Sigmoid colon (tissue), 7 donors: Measurements from ENCODE around the gene FERMT2. TPM values are rescaled to one million over a fixed set of nuclear protein-coding genes. Genes with fewer than 3 reads are reported as not detected.

ENCODE experiments used
- DNase-seq: peaks from one replicate; pipeline ENCODE4 v3.0.0-alpha.2; 2019
- H3K27ac ChIP-seq, 4 donors: fragments of 200-600 bp; sonication (generic); one replicate each; pipeline ENCODE4 v1.5.1; 2016 to 2019; ENCODE audit warnings: mild to moderate bottlenecking in 1 of 4
- H3K27me3 ChIP-seq, 3 donors: fragments of 200-600 bp; sonication (generic); one replicate each; pipeline ENCODE4 v1.5.1; 2019; ENCODE audit warnings: mild to moderate bottlenecking in 1 of 3
- H3K36me3 ChIP-seq, 4 donors: fragments of 200-600 bp; sonication (generic); one replicate each; pipeline ENCODE4 v1.5.1; 2016 to 2019
- H3K4me1 ChIP-seq, 4 donors: fragments of 200-600 bp; sonication (generic); one replicate each; pipeline ENCODE4 v1.5.1; 2017 to 2019
- H3K4me3 ChIP-seq, 4 donors: fragments of 200-600 bp; sonication (generic); one replicate each; pipeline ENCODE4 v1.5.1; 2017 to 2019; ENCODE audit warnings: mild to moderate bottlenecking in 2 of 4, moderate library complexity in 1 of 4
- H3K9me3 ChIP-seq, 4 donors: fragments of 200-600 bp in 3 of 4; sonication (generic) in 3 of 4; one replicate each; pipeline versions ENCODE4 v1.5.1 to v1.6.1; 2013 to 2019
- CTCF ChIP-seq, 4 experiments: fragments of 450-650 bp in 3 of 4; fragments of 200-600 bp in 1 of 4; IDR thresholded peaks; one replicate each; pipeline ENCODE4 v1.5.1; 2016 to 2019; ENCODE audit warnings: antibody characterized with exemption in 4 of 4, mild to moderate bottlenecking in 3 of 4, moderate library complexity in 2 of 4
- EP300 ChIP-seq, 4 donors: sonication (generic); formaldehyde crosslinking; IDR thresholded peaks; one replicate each; pipeline ENCODE4 v1.6.1; 2017; ENCODE audit warnings: antibody characterized with exemption in 4 of 4
- POLR2A ChIP-seq, 2 donors: fragments of 450-650 bp; IDR thresholded peaks; one replicate each; pipeline ENCODE4 v1.6.1; 2016; ENCODE audit warnings: antibody characterized with exemption in 2 of 2, mild to moderate bottlenecking in 2 of 2, moderate library complexity in 2 of 2
- POLR2AphosphoS5 ChIP-seq, 4 donors: sonication (generic); formaldehyde crosslinking; IDR thresholded peaks; one replicate each; pipeline ENCODE4 v1.6.1; 2017; ENCODE audit warnings: antibody characterized with exemption in 4 of 4
- WGBS, 2 donors: extraction: QIAGEN DNeasy Blood & Tissue Kit; methylation state at CpG; one replicate each; pipeline ENCODE4 v1.1.7; 2013; 5-methylcytosine and 5-hydroxymethylcytosine counted together
- intact Hi-C: fragments of 100-400 bp; cut with DNase I; formaldehyde crosslinking; loops from one replicate; pipeline ENCODE4 v1.15.1; 2023
- polyA plus RNA-seq, 3 donors: library from polyadenylated mRNA; stranded (reverse); fragments of 200-250 nt; gene quantifications; one replicate each; pipeline ENCODE4 v1.2.3, GENCODE V29; 2013
- total RNA-seq, 4 donors: library from RNA; depleted of rRNA; stranded (reverse); fragments of >200 nt; gene quantifications; one replicate each; pipeline ENCODE4 v1.1.0, GENCODE V29; 2016
- donor health status: healthy with polysubstance abuse.
- donor health status: Bipolar disorder and iron deficiency.
- donor health status: healthy.

Gene FERMT2
- total and polyA plus RNA-seq, 7 donors, result 3.0 to 317 (median 278) TPM

GRCh38 chr14:52860209-52860608 lies 90.6 kb downstream of the FERMT2 start:
- Histone ChIP-seq H3K36me3 (peaks cover 25 to 96% (median 35%) of the 10 kb centered on the region in 4 donors), H3K27ac (no peak overlapping the region)

GRCh38 chr14:52856139-52856538 lies 94.7 kb downstream of the FERMT2 start:
- Histone ChIP-seq H3K36me3 (peaks cover 17 to 60% (median 27%) of the 10 kb centered on the region in 4 donors), H3K27ac (no peak overlapping the region), H3K4me1 (no peaks in the 10 kb centered on the region), H3K9me3 (no peaks in the 10 kb centered on the region), H3K27me3 (no peaks in the 10 kb centered on the region), H3K4me3 (no peak overlapping the region)
- intact Hi-C loops, result no loop called here
- no peak for DNase-seq
- WGBS, 2 donors, result 92% methylated on average over 4 of the region's 4 CpGs
- TF ChIP-seq EP300 (IDR thresholded peaks at IDR 0.05) (no peak), CTCF (IDR thresholded peaks at IDR 0.05) (no peak), POLR2AphosphoS5 (IDR thresholded peaks at IDR 0.05) (no peak), POLR2A (IDR thresholded peaks at IDR 0.05) (no peak)

More at GRCh38 chr14:52860209-52860608, 90.6 kb downstream of the FERMT2 start:
- intact Hi-C loops, result no loop called here
- H3K4me1 ChIP-seq, result peaks cover 0 to 17% (median 4%) of the 10 kb centered on the region in 4 donors
- H3K9me3 ChIP-seq, result no peaks in the 10 kb centered on the region
- TF ChIP-seq POLR2AphosphoS5 (IDR thresholded peaks at IDR 0.05) (no peak), POLR2A (IDR thresholded peaks at IDR 0.05) (no peak), CTCF (IDR thresholded peaks at IDR 0.05) (no peak), EP300 (IDR thresholded peaks at IDR 0.05) (no peak)
- no peak overlapping the region for H3K4me3 ChIP-seq
- no peak for DNase-seq
- no peaks in the 10 kb centered on the region for H3K27me3 ChIP-seq
- WGBS, 2 donors, result 92% methylated on average over 3 of the region's 3 CpGs

GRCh38 chr14:52853522-52853854 lies 97.4 kb downstream of the FERMT2 start:
- H3K27me3 ChIP-seq, result no peaks in the 10 kb centered on the region
- intact Hi-C loops, result no loop called here
- H3K27ac ChIP-seq, result no peak overlapping the region
- 78 to 87% methylated on average over 3 of the region's 3 CpGs for WGBS, 2 donors
- no peak for DNase-seq
- H3K36me3 ChIP-seq, result peaks cover 8 to 33% (median 14%) of the 10 kb centered on the region in 4 donors
- H3K4me1 ChIP-seq, result no peaks in the 10 kb centered on the region
- H3K4me3 ChIP-seq, result no peak overlapping the region
- H3K9me3 ChIP-seq, result no peaks in the 10 kb centered on the region
- TF ChIP-seq POLR2A (IDR thresholded peaks at IDR 0.05) (no peak), CTCF (IDR thresholded peaks at IDR 0.05) (no peak), POLR2AphosphoS5 (IDR thresholded peaks at IDR 0.05) (no peak)

GRCh38 chr14:52852810-52853521 lies 97.9 kb downstream of the FERMT2 start:
- Histone ChIP-seq H3K4me1 (no peaks in the 10 kb centered on the region), H3K36me3 (peaks cover 4 to 28% (median 9%) of the 10 kb centered on the region in 4 donors), H3K27ac (no peak overlapping the region), H3K4me3 (no peak overlapping the region), H3K9me3 (no peaks in the 10 kb centered on the region), H3K27me3 (no peaks in the 10 kb centered on the region)
- intact Hi-C loops, result no loop called here
- no peak for DNase-seq
- TF ChIP-seq POLR2AphosphoS5 (IDR thresholded peaks at IDR 0.05), result no peak
- TF ChIP-seq POLR2A (IDR thresholded peaks at IDR 0.05), result no peak
- no peak for TF ChIP-seq EP300 (IDR thresholded peaks at IDR 0.05)
- TF ChIP-seq CTCF (IDR thresholded peaks at IDR 0.05), result no peak
- WGBS, 2 donors, result 54 to 78% methylated on average over 2 of the region's 2 CpGs
